HPDE6-E6E7 (cell line): ENCODE measurements around the gene CDH4.

ENCODE experiments used
- DNase-seq: peaks from one replicate; pipeline ENCODE4 v3.0.0; 2011; ENCODE audit warnings: missing footprints; ENCODE audit errors: extremely low spot score

CDH4 gene

DNA sequence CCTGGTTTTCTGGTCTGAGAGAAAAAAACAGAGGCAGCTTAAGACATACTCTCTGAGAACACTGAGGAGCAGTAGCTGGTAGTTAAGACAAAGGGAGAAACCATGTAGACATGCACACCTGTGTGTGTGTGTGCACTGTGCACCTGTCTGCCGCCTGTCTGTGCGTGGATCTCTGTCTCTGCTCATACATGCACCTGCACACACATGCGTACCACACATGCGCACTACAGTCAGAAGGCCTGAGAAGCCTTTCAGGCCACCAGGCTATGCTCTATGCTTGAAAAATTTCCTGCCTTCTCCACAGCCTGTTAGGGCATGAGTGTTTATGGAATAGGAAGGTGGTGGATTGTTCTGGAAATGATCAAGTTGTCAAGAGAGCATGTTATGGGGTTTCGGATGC lies 103.5 kb downstream of the CDH4 start:
- DNase-seq: no peak

DNA sequence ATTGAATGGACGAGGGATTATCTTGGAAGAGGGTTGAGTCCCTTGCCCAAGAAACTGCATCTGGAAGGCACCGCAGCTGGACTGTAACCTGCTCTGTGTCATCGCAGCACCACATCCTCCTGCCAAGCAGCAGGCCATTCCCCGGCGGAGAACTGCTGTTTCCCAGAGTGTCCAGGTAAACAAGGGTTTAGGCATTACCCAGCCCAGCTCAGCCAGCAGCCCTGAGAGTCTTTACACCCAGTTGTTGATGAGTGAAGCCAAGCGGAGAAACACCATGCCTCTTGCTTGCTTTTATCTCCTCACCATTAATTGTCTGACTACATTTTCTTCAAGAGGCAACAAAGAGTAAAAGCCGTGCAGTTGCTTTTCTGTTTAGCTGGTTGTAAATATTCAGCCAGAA lies 104.1 kb downstream of the CDH4 start:
- no peak for DNase-seq

DNA sequence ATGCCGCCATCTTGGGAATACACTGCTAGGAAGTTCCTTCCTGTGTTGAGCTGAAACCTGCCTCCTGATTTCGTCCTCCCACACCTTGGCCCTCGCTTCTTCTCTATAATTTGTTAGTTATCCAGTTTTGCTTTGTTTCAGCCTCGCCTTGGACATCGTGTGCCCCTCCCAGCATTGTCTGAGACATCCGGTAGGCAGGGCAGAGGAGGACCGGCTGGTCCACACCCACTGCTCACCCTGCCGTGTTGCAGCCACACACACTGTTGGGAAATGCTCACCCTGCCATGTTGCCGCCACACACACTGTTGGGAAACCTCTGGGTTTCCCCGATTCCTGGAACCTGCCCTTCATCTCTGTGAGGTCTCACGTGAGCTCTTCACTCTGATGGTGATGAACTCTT lies 105.1 kb downstream of the CDH4 start:
- no peak for DNase-seq

DNA sequence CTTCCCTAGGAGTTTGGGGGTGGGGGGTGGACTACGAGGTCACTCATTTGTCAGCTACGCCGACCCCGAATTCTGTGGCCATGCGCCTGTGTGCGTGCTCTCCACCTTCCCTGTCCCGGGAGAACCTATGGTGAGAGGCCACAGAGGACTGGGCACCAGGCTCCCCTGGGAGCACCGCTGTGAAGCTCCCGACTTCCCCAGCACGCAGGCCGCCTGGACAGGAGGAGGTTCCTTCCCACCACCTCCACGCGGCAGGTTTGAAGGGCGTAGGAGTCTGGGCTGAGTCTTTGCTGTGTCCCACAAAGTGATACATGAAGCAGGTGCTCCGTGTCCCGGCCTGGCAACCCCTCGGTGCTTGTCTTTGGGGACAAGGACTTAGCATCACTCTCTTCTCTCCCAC lies 107.2 kb downstream of the CDH4 start:
- DNase-seq: no peak

DNA sequence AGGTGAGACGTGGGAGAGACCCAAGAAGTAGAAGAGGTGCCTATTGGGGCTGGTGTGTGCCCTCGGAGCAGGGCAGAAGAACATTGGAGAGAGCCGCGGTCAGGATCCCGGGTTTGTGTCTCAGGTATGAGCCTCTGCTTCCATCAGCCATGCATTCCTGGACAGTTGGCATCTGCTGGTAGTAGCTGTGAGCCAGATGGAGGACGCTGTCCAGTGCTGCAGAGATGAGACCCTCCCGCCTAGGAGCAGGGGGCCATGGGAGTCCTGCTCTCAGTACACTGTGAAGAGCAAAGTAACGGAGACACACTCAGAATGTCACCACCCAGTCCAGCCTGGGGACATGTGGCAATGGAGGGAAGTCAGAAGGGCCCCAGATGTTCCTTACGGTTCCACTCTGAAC lies 108.2 kb downstream of the CDH4 start:
- no peak for DNase-seq

DNA sequence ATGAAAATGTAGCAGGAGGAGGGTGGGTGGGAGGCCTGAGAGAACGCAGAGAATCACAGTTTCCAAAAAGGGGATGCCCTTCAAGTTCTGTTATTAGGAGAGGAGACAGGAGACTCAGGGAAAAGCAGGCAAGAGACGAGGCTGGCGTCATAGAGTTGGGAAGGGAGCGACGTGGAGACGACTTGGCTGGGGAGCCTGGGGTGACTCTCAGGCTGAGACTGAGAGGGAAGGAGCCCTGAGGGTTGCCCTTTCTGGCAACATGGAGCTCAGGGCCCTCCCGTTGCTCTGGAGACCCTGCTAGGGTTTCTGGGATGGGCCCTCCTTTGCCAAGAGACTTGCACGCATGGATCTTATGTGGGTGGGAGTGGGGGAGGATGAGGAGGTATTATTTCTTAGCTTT lies 108.9 kb downstream of the CDH4 start:
- no peak for DNase-seq

DNA sequence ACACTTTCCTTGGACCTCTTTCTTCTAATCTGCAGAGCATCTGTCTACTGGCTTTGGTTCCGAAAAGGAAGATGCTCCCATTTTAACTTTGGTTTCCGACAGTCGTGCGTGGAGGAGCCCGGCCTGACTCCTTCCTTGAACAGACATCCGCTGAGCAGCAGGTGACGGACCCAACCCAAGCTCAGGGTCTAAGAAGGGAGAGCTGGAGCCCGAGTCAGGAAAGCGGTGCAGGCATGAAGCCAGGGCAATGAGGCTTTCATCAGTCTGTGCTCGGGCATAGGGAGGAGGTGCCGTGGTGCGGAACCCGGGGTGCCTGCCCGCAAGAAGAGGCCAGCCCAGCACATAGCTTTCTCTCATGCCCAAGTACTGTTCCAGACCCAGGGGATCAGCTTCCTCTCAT lies 109.4 kb downstream of the CDH4 start:
- DNase-seq: no peak

DNA sequence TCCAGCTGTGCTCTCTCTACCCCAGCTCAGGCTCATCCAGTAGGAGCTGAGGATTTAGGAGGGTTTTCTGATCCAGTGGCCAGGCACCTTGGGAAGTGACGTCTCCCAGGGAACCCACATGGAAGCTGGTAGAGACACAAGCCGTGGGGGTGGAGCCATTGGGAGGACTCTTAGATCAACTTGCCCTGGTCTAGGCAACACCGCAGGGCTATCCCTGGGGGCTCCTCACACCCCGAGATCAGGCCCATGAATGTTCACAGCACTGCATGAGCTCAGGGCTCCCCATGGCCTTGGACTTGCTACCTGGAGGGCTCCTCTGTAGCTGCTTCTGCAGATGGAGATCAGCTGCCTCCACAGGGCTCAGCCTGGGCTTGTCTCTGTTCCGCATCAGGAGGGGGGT lies 112.1 kb downstream of the CDH4 start:
- DNase-seq: no peak

DNA sequence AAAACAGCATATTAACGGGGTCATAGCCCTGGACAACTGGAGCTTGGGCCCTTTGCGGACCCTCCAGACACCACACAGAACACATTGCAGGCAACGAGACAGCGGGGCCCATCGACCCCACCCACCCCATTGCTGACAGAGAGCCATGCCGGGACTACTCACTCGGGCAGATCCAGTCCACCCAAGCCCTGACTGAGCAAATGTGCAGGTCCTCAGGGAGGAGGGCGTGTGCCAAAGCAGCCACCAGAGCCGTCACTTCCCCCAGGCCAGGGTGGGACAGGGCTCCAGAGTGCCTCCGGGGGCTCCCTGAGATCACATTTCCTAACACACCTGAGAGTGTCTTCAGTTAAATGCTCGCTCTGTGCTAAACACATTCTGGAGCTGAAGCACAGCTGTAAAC lies 114.9 kb downstream of the CDH4 start:
- DNase-seq: no peak

DNA sequence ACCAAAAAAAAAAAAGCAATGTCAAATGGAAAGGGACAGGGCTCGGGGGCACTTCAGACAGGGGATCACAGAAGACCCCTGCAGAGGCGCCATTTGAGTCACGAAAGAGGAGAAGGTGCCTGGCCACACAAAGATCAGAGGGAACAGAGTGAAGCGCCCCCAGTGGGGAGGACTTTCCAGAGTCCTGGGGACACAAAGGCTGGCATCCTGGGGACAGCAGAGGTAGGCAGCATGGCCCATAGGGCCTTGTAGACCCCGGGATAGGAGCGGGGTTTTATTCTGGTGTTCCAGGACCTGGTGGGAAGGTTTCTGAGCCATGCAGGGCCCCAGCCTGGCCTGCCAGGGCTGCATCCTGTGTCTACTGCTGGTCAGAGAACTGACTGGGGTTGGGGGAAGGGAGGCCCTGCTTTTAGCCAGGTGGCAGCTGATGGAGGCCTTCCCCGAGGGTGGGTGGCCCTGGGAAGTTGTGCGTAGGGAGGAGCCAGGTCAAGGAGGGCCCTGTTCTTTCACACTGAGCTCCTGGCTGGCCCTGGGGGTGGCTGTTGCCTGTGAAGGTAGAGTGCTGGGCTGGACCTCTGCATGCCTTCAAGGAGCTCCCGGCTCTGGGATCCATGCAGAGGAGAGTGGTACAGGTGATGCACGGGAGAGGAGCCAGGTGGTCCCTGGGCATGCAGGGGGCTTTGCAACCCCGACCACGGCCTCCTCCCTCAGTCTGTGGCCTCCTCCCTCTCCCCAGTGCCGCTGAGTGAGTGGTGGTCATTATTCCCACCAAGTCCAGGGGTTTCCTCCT lies 117.9 kb downstream of the CDH4 start:
- no peak for DNase-seq

DNA sequence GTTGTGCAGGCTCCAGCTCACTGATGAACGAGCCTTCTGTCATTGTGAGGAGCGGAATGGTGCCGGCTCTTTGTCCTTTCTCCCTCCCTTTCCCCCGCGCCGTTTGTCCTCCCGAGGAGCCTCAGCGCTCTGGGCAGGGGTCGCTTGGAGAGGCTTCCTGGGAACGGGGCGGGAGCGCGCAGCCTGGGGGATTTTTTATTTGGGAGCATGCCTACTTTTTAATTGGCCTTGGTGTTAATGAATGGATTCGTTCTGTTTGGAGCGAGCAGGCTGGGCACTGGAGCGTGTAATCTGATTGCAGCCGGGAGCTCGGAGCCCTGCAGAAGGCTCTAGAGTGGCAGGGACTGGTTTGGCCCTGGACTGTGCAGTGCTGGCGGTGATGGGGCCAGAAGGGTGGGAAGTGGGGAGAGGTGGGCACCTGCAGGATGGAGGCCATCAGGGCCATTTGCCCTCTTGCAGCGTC lies 118.8 kb downstream of the CDH4 start:
- no peak for DNase-seq

DNA sequence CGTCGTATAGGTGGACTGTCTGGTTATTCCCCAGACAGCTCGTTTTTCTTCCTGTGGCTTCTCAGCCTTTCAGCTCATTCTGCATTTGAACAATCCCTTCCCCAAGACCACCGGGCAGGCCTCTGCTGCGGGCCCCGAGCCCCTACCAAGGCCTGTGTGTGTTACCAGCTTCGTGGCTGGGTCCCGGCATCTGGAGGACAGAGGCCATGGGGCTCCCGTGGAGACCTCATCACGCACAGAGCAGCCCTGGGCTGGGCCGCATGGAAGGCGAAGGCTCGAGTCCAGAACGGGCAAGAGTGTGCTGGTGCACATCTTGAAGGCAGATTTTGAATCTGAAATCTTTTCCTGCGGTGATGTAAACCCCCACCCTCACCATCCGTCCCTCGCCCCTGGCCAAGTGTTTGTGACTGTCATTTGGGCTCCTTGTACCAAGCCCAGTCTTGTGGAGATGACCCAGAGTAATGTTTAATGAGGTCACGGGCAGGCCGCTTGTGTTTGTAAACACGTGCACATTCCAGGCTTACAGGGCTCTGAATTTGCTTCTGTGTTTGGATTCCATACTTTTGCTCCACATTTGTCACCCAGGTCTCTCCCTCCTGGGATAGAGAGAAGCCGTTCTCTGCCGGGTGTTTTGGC lies 119.6 kb downstream of the CDH4 start:
- no peak for DNase-seq

DNA sequence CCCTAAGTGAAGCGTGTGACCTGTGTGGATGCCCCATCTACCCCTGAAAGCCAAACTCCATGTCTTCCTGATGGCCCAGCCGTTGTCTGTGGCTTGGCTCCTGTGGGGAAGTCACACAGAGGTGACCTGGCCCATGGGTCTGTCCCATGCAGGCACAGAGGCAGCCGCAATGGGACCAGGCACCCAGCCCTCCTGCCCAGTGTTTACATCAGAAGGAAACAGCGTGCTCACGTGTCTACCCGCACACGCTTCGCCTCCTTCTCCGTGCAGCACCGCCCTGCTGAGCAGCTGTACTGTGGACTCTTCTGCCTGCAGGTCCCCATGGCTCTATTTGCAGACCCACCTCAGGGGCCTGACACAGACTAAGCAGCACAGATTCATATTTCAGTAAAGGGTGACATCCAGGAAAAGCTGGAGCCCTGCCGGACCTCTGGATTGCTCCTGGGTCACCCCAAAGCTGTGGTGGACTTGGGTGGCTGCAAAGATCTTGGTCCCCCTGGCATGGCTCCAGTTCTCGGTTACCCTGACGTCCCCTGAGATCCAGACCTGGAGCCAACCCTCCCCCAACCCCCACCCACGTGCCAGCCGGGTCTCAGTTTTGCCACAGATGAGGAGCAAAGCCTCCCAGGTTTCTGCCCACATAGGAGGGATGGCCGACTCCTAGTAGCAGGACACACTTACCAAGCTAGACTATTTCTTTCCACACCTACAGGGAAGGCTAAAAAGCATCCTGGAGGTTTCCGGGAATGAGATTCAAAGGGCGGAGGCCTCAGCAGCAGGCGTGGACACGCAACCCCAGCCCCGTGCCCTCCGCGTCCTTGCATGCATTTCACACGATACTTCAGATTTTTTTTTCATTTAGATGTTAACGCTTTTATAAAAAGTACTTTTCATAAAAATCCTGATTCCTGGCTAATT lies 120.3 kb downstream of the CDH4 start:
- no peak for DNase-seq

DNA sequence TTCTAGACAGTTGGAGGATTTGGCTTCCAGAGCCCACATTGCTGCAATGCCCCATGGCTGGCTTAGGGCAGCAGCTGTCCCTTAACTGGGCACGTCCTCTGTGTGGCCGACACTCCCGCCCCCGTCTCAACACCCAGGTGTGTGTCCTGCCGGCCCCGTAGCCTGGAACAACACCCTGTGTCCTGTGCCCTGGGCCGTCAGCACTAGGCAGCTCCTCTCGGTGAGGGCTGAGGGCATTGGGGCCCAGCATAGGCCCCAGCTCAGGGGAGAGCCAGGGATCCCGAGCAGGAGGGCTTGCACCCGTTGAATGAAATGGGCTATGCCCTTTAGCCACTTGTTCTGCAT lies 121.0 kb downstream of the CDH4 start:
- DNase-seq: no peak

DNA sequence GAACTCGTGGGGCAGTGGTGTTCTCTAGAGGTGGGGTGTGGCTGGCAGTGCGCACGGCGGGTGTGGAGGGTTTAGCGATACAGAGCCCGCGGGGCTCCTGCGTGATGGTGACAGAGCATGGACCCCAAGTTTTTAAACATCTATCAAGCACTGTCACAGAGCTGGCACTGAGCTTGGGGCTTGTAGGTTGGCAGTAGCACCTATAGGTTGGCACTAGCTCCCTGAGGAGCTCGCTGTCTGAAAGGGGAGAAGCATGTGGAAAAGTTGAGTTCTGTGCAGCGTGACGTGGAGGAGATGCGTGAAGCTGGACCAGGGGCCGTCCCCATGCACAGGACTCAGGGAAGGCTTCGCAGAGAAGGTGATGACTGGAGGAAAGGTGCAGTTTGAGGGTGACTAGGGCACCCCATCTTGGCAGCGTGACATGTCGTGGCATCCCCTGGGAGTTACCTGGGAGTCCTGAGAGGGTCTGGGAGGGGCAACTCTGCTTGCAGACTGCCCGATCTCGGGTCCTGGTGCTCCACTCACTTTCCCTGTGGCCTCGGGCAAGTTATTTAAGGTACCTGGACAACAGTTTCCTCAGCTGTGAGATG lies 122.0 kb downstream of the CDH4 start:
- DNase-seq: no peak

DNA sequence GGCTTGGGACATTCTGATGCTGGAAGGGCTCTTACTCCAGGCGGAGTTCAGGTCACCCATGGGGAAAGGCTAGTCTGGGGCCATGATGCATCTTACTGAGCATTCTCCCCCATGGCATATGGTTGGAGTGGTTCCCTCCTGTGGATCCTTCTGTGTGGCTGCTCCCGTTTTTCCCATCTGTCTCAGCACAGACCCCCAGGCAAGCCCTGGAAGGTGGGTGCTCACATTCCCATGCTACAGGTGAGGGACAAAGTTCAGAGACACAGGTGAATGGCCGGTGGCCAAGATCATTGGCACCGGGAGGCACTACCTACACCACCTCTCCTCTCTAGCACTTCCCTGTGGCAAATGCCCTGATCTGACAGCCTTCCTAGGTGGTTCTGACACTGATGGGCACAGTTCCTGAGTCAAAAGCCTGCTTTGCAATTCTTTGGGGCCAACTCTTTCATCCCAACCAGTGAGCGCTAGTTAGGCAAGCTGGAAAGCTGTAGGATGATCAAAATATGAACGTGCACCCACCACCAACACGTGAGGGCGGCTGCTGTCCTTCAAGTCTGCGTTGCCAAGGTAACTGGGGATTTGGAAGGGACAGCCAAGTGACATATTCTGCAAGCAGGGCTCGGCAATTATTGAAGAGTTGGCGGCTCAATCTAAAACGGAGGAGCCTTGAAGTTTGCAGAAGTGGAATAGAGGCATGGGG lies 124.6 kb downstream of the CDH4 start:
- DNase-seq: no peak

DNA sequence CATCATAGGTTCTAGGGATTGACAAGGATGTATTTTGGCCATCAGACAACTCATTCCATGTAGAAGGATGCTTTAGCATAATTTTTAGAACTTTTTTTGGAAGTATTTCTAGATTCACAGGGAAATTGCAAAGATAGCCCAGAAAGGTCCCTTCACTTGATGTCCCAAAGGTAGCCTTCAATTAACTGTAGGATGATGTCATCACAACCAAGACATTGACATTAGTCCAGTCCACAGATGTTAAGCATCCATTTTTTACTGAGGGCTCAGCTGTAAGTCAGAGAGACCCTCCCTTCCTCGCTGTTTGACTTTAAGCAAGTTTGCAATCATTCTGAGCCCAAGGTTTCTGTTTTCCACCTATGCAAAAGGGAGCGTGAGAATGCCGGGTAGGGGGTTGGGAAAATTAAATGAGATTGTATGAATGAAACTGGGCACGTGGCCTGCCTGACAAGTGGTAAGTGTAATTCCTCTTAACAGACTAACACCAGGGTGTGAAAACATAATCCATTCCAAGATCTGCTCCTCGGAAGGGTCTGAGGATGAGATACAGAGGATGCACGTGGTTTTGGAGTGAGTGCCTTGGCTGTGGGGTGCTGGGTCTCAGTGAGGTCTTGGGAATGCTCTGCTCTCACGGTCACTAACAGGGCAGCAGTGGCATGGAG lies 126.8 kb downstream of the CDH4 start:
- no peak for DNase-seq

DNA sequence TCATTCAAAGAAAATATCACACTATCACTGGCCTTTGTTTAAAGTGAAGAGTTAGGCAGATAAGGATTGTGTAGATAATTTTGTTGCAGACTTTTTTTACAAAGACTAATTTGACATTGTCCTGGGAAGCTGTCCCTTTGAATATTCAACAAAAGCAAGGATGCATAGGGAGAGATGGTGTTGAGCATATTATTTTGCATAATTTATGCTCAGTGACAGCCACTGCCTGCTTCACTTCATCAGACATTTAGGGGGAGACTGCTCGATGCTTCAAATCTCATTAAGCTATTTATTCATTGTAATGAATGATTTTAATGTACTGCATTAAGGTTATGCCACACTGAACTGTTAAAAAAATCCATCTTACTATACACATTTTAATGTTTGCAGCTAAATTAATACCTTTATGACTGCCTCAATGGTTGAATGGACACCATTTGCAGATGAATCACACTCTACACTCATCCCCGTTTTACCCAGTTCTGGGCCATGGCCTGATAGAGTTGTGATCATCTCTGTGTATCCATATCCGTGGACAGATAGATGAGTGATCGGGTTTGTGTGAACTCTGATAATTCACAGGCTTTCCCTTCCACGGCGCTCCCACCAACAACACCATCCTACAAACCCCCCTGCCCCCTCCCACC lies 128.0 kb downstream of the CDH4 start:
- DNase-seq: no peak

DNA sequence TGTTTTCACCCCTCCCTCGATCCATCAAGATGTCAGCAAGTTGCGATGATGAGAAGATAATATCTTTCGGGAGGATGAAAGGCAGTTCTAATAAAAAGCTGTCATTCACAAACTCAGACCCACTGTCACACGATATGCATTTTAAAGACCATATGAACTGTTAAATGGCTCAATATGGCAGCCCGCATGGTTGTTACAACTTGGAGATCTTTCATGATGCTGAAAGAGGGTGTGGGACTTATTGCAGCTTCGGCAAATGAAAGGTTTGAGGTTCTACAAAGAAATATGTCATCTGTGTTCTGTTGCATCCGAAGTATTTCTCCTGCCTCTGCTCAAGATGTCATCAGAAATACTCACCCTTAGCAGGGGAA lies 128.5 kb downstream of the CDH4 start:
- no peak for DNase-seq

DNA sequence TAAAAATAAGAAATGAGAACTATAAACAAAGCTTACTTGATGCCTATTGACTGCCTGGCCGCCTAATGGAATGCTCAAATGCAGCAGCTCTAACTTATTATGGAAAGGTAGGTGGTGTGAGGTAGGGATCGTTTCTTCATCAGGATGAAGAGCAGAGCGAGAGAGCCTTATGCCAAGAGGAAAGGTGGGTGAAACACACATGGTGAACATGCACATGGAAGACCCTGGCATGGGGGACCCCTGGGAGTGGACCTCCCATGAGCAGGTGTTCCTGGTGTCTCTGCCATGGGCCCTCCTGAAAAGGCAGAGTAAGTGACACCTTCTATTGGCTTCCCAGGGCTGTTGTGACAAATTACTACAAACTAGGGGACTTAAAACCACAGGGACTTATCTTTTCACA lies 130.1 kb downstream of the CDH4 start:
- no peak for DNase-seq

DNA sequence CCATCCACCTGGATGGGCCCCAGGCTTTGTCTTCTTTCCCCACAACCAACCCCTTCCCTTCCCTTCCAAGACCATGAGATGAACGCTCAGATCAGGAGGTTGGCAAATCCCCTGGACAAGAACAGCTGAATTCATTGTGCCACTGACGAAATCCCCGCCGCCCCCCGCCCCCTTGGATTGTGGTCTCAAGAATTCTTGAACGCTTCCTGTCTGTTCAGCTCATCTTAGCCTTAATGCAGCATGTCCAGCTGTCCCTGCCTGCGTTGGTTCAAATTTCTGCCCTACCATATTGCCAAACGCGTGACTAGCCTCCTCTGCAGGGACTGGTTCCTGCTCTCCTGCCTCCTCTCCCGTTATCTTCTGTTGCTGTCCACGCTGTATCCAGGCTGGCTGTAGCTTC lies 133.2 kb downstream of the CDH4 start:
- DNase-seq: no peak
